Measurements from ENCODE around the gene NDUFAF4. TPM values are rescaled to one million over a fixed set of nuclear protein-coding genes. Genes with fewer than 3 reads are reported as not detected.

Gene NDUFAF4
- total RNA-seq, 6 experiments from 2014 or later = 16.0 to 32.8 (median 27.1) TPM

- no peak for TF ChIP-seq CTCF (IDR thresholded peaks at IDR 0.05)
- TF ChIP-seq POLR2A (IDR thresholded peaks at IDR 0.05) = no peak
- Histone ChIP-seq H3K4me1 (no peaks in the 10 kb centered on the region), H3K27me3 (no peaks in the 10 kb centered on the region), H3K4me3 (no peak overlapping the region), H3K9me3 (no peaks in the 10 kb centered on the region), H3K36me3 (no peaks in the 10 kb centered on the region), H3K27ac (no peak overlapping the region)
- ATAC-seq = no peak
- WGBS (ENCODE audit: insufficient coverage, low coverage, low lambda C conversion rate, missing lambda C conversion rate) = 42% methylated on average over 2 of the region's 2 CpGs
- no peak for DNase-seq
- intact Hi-C loops (cut with DNase I) = no loop called here
Measured at GRCh38 chr6:96929741-96930140, 32.0 kb upstream of the NDUFAF4 start.

- no peaks in the 10 kb centered on the region for H3K4me1 ChIP-seq
- ATAC-seq (no peak), DNase-seq (no peak)
- intact Hi-C loops (cut with DNase I) = no loop called here
- no peaks in the 10 kb centered on the region for H3K27me3 ChIP-seq
- H3K36me3 ChIP-seq = no peaks in the 10 kb centered on the region
- H3K9me3 ChIP-seq = no peaks in the 10 kb centered on the region
- WGBS (ENCODE audit: insufficient coverage, low coverage, low lambda C conversion rate, missing lambda C conversion rate) = 71% methylated on average over 3 of the region's 4 CpGs
- H3K4me3 ChIP-seq = no peak overlapping the region
- TF ChIP-seq POLR2A (IDR thresholded peaks at IDR 0.05) (no peak), CTCF (IDR thresholded peaks at IDR 0.05) (no peak)
- H3K27ac ChIP-seq = no peak overlapping the region
Measured at GRCh38 chr6:96927660-96928059, 30.0 kb upstream of the NDUFAF4 start.

GRCh38 chr6:96926425-96926824, 28.7 kb upstream of the NDUFAF4 start:
- H3K27me3 ChIP-seq = no peaks in the 10 kb centered on the region
- TF ChIP-seq CTCF (IDR thresholded peaks at IDR 0.05) (no peak), POLR2A (IDR thresholded peaks at IDR 0.05) (no peak)
- DNase-seq = no peak
- no peaks in the 10 kb centered on the region for H3K36me3 ChIP-seq
- intact Hi-C loops (cut with DNase I) = no loop called here
- H3K9me3 ChIP-seq = no peaks in the 10 kb centered on the region
- WGBS (ENCODE audit: insufficient coverage, low coverage, low lambda C conversion rate, missing lambda C conversion rate) = 70% methylated on average over 3 of the region's 3 CpGs
- H3K27ac ChIP-seq = no peak overlapping the region
- no peak overlapping the region for H3K4me3 ChIP-seq
- no peaks in the 10 kb centered on the region for H3K4me1 ChIP-seq
- no peak for ATAC-seq

GRCh38 chr6:96925290-96925687, 27.6 kb upstream of the NDUFAF4 start:
- no peak for ATAC-seq
- WGBS (ENCODE audit: insufficient coverage, low coverage, low lambda C conversion rate, missing lambda C conversion rate) = 56% methylated on average over 8 of the region's 8 CpGs
- TF ChIP-seq POLR2A (IDR thresholded peaks at IDR 0.05) (no peak), CTCF (IDR thresholded peaks at IDR 0.05) (no peak)
- intact Hi-C loops (cut with DNase I) = no loop called here
- Histone ChIP-seq H3K36me3 (no peaks in the 10 kb centered on the region), H3K4me1 (no peaks in the 10 kb centered on the region), H3K27ac (no peak overlapping the region), H3K4me3 (peak overlapping the region; percentile 48 to 64 (median 63)), H3K27me3 (no peaks in the 10 kb centered on the region), H3K9me3 (no peaks in the 10 kb centered on the region)
- DNase-seq = no peak

Measured in right lobe of liver (tissue), 6 donors.